GM19372 (cell line): Measurements from ENCODE around the gene PLK3.
A peak's percentile ranks its signal among the peaks of the same experiment; 100 is the strongest.
"Not testable (repeated sequence)": the region's sequence is repeated elsewhere in the genome, so short reads cannot be mapped to it uniquely, and the experiment has no call there.

Source experiments
- ATAC-seq: cut with Tn5 transposase; IDR thresholded peaks from one replicate; pipeline ENCODE4 v1.9.1; 2021; ENCODE audit warnings: mild to moderate bottlenecking, low read depth, moderate library complexity; ENCODE audit not compliant: unreplicated experiment

Gene PLK3

DNA sequence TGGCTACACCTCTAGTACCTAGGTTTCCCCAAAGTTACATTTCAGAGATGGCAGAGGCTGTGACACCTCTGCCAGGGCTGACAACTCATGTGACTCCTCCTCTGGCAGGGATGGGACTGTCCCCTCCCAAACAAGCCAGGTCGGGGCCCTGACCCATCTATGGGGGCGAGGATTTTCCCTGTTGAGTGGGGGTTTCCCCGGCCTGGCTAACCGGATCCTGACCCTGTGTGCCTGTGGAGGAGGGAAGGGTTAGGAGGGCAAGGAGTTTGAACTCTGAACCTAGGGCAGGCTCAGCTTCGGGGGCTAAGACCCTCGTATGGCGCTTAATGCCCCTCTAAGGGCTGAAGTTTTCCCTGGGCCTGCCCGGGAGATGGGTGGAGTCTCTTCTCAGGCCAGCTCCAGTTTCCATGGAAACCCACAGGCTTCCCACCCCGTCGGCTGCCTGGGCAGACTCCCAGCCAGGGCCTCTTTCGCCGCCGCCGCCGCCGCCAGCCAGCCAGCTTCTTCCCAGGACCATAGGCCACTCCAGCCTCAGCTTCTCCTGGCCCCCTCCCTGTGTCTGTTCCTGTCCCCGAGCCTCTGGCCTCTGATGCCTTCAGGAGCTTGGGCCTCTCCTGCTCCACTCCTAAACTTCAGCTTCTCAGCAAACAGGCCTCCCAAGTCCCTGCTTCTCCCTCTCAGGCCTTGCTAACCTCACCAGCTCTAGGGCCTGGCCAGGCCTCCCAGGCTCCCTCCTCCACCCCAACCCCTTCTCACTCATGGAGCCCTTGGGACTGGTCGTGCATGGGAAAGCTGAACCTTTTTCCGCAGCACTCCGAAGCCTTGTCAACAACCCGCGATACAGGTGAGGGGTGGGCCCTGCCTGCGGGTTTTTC, 8.1 kb downstream of the PLK3 start, which contains the start of gene BTBD19:
Gene BTBD19, plus strand, starts transcription at position 461 of the 875 bp plus-strand sequence. Its CDS starts 298 bp downstream, at position 759.
- no peak for ATAC-seq

DNA sequence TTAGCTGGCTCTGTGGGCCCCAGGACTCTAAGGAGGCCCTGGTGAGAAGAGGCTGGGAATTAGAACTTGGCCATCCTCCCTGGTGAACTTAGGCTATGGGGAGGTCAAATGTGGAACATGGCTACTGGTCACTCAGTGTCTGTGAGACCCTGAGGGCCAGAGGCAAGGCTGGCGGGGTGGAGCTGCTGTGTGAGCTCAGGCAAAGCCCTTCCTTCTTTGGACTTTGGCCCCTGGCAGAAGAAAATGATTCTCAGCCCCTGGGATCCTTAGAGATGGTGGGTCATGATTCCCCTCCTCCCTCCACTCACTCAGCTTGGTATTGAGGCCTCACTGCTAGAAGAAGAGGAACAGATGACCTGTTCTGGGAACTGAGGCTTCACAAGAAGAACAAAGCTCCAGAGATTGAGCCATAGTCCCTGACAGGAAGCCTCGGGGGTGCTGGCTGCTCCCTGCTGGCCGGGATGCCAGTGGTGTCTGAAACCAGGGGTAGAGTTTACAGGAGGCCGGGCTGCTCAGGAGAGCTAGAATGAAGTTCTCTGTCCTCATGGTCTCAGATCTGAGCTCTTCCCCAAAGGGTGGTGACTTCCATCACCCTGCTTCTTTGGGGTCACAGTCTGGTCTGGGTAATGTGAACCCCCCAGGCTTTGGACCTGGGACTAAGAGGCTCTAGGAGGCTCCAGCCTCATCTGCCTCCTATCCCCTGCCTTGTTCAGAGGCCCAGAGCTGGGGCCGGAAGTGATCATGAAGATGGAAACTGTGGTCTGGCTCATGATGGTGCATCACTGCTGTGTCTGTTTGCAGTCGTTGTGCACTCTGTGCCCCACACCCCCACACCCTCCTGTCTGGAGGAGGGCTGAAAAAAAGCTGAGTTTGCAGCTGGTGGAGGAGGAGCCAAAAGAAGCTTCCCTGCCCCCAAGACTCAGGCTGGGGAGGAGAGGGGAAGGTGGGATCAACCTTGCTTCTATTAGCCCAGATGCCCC, 9.1 kb downstream of the PLK3 start:
- ATAC-seq: peak; percentile 59

DNA sequence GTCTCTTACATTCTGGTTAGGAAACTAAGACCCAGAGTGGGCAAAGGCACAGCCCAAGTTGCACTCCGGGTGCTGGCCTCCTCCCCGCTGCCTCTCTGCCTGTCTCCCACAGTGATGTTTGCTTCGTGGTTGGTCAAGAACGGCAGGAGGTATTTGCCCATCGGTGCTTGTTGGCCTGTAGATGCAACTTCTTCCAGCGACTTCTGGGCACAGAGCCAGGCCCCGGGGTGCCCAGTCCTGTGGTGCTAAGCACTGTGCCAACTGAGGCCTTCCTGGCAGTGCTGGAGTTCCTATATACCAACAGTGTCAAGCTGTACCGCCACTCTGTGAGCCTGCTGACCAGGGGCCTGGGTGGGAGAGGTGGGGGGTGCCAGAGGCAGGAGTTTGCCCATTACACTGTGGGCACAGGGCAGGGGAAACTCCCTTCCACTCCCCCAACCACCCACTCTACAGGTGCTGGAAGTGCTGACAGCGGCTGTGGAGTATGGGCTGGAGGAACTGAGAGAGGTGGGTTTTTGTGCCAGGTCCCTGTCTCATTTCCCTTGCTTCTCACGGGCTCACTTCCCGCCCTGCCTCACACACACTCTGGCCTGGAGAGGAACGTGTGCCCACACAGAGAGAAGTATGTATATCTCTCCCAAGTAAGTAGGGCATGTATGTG, 10.1 kb downstream of the PLK3 start:
- ATAC-seq: no peak

DNA sequence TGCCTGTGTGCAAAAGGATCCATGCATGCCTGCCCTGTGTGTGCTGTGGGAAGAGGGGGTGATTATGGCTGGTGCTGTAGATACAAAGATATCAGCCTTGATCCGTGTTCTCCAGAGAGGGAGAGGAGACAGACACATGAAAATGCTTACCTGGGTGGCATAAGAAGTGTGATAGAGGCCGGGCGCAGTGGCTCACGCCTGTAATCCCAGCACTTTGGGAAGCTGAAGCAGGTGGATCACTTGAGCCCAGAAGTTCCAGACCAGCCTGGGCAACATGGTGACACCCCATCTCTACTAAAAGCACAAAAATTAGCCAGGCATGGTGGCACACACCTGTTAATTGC, 10.6 kb downstream of the PLK3 start:
- ATAC-seq: not testable (repeated sequence)

DNA sequence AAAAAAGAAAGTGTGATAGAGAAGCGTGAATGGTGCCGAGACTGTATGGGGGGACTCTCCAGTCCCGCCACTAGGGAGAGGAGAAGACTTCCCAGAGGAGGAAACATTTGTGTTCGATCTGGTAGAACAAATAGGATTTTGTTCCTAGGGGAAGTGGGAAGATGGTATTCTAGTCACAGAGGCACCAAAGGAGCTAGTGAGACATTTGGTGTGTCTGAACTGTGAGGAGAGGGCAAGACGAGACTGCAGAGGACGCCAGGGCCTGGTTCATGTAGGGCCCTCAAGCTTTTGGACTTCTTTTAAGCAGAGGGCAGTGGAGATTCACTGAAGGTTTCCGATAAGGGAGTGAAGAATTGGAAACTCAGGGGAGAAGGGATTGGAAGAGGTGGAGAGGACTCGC, 11.1 kb downstream of the PLK3 start:
- ATAC-seq: no peak

DNA sequence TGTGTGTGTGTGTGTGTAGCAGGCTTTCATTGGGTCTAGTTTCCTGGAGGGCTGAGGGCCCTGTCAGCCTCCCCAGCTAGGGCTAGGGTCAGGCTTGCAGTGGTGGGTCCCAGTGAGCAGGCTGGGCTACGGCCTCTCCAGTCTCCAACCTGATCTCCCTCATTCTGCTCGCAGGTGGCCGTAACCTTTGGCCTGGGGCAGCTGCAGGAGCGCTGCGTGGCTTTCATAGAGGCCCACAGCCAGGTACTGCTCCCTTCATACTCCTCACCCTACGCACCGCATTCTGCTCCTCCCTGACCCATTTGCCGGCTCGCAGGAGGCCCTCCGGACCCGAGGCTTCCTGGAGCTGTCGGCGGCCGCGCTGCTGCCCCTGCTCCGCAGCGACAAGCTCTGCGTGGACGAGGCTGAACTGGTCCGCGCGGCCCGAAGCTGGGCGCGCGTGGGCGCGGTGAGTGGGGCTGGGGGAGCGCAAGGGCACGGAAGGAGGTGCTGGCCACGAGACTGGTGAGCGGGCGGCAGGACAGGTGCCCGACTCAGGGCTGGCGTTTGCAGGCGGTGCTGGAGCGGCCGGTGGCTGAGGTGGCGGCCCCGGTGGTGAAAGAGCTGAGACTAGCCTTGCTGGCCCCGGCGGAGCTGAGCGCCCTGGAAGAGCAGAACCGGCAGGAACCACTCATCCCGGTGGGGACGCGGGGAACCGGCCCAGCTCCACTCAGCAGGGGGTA, 12.8 kb downstream of the PLK3 start:
- ATAC-seq: no peak

DNA sequence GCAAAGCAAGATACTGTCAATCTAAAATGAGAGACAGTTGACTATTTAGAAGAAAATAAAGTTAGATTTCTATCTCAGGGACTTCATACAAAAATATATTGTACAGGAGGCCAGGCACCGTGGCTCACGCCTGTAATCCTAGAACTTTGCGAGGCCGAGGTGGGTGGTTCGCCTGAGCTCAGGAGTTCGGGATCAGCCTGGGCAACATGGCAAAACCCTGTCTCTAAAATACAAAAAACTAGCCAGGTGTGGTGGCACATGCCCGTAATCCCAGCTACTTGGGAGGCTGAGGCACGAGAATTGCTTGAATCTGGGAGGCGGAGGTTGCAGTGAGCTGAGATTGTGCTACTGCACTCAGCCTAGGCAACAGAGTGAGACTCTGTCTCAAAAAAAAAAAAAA, 15.7 kb downstream of the PLK3 start:
- ATAC-seq: not testable (repeated sequence)

DNA sequence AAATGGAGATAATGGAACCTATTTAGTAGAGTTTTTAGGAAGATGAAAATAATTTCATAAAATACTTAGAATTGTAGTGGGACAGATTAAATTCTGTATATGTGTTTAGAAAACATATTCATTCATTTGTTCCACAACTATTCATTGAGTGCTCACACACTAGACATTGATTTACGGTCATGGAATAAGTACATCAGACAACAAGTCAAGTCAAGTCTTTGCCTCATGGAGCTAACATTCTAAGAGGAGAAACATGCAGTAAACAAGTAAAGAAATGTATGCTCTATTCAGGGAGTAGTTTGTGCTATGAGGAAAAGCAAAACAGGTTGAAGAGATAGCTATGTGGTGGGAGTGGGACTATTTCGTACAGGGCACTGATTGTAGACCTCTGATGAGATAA, 17.1 kb downstream of the PLK3 start:
- no peak for ATAC-seq

DNA sequence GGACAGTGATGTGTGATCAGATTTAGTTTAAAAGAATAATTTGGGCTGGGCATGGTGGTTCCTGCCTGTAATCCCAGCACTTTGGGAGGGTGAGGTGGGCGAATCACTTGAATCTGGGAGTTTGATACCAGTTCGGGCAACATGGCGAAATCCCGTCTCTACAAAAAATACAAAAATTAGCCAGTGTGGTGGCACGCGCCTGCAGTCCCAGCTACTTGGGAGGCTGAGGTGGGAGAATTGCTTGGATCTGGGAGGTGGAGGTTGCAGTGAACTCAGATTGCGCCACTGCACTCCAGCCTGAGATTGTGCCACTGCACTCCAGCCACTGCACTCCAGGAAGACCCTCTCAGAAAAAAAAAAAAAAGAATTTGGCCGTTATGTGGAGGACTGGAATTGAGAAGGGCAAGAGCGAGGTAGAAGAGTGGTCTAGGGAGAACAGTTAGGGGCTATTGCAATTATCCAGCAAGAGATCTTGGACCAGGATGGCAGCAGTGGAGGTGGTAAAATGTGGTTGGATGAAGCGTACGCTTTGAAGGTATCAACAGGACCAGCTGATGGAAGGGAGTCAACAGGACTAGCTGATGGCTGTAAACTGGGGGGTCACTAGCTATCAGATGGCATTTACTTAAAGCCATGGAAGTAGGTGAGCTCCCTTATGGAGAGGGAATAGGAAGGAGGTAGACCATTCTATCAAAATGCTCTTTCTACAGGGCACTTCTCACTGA, 17.8 kb downstream of the PLK3 start:
- ATAC-seq: no peak

DNA sequence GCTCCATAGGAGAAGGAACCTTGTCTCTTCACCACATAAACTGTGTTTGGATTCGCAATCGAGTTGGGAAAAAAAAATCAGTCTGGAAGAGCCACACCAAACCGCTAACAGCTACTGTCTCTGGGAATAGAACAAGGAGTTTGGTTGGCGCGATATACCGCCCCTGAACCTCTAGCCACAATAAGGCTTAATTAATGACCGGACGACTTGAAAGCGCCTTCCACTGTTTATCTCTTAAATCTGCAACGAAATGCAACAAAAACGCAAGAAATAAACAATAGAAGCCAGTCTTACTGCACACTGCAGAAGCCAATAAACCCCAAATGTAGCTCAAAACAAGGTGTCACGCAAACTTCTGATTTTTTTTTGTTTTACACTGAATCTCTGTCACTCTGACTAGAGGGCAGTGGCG, 19.0 kb downstream of the PLK3 start:
- ATAC-seq: no peak

DNA sequence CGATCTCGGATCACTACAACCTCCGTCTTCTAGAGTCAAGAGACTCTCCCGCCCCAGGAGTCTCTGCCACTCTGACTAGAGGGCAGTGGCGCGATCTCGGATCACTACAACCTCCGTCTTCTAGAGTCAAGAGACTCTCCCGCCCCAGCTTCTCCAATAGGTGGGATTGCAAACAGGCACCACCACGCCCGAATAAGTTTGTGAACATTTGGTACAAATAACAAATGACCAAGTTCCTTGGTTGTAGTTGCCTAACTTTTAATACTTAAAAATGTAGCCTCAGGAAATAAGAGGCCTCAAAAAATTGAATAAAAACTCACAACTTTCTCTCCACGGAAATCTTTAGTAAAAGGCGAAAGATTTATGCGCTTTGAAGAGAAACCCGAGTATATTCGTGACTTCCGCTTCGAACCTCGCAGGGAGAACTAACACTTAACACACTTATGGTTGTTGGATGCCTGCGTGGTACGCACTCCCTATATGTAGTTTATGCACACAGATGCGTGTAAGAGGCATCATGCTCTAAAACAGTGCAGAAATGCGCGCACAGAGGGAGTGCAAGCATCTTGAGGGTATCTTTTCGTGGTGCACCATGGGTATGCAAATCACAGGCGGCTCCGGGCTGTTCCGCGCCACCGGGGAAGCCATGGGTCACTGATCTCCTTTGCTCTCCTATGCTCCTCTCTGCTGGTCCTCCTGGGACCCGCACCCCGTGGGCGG, 19.6 kb downstream of the PLK3 start:
- ATAC-seq: peak; percentile 87

DNA sequence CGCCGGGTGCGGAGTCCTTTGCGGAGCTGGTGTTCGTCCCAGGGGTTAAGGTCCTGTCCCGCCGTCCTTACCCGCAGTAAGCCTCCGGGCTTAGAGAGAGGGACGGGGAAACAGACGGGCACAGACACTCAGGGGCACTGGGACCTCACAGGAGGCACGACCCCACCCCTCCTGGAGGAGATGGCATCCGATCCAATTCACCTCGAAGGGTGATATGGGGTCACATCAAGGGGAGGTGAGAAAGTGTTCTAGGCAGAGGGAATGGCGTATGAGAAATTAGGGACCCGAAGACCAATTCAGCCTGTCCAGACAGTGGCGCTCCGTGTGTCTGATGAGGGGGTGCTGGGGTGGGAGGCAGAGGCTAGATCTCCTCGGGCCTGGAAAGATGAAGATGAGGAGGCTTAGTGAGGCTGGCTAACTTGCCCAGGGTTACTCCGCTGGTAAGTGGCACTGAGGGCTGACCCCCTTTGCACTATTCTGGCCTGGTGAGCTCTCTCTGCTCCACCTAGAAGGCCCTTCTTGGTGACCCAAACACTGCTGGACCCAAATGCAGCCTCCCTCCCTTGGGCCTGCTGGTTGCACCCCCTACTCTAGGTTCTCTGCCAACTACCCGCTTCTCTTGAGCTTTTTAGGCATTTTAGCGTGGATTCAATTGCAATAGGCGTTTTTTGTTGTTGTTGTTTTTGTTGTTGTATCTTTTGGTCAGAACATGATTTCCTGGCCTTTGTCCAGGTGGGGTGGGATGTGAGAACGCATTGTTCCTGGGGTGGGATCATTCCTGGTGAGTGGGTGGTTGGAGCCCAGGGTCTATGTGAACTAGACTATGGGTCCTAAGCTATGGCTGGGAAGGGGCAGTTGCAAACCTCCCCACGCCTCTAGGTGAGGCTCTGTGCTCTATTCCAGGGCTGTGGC, 20.4 kb downstream of the PLK3 start:
- no peak for ATAC-seq

DNA sequence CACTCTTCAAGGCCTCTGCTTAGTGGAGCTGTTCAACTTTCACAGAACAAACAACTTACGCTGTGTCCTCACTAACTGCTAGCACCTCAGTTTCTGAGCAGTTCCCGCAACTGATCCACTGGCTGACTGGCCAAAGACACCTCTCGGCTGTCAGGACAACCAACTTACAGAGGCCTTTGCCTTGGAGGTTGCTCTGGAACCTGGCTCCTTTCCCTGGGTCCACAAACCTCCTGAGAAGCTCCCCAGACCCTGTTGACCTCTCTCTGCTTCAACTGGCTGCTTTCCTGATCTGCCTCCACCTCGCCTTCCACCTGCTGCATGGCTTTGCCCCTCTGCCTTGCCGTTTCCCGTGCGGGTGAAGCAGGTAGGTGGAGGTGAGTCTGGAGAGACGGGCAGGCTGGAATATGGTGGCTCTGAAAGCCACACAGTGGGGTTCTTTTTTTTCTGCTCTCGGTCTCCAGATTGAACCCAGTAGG, 21.1 kb downstream of the PLK3 start:
- no peak for ATAC-seq

DNA sequence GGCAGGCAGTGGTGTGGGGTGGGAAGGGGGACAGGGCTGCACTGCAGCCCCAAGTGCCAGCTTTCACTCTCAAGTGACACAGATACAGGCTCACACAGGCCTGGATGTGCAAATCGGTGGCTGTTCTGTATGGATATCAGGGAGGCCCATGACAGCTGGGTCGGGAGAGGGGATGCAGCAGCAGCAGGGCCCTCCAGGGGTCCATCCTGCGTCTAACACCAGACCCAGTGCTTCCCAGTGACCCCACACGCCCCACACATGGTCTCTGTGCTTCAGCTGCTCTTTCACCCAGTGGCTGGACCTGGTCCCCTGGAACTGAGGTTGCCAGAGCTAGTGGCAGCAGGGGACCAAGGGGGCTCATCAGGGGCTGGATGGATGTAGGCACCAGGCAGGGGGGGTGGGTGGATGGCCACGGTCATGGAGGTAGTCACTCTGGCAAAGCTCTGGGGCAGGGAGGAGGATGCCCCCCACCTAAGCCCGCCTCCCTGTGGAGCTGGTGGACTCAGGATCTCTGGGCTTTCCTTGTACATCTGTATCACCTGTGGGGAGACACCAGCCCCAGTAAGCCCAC, 22.0 kb downstream of the PLK3 start:
- ATAC-seq: no peak

DNA sequence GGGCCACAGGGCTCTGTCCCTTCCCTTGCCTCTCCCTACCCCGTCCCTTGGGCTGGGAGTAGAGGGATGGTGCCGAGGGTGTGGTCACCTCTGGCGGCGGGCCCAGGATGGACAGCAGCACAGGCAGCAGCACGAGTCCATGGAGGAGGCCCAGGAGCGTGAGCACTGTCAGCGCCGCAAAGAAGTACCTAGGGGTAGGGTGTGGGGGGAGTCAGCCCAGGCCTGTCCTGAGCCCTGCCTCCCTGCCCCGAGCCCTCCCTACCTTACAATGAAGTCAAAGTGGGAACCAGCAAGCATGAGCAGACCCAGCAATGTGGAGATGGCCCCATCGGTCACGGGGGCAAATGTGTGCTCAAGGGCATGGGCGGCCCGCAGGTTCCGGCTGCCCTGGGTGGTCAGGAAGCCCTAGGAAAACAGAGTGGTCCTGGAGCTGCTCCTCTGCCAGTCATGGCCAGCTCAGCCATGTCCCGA, 22.8 kb downstream of the PLK3 start:
- ATAC-seq: no peak

DNA sequence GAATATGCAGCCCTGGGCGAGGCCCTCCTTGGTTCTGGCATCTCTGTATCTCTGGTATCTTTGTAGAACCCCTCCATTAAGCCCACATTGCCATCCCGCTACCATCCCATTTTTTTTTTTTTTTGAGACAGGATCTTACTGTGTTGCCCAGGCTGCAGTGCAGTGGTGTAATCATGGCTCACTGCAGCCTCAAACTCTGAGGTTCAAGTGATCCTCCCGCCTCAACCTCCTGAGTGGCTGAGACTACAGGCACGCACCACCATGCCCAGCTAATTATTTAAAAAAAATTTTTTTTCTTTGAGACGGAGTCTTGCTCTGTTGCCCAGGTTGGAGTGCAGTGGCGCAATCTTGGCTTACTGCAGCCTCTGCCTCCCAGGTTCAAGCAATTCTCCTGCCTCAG, 24.2 kb downstream of the PLK3 start:
- ATAC-seq: not testable (repeated sequence)
